Measurements from ENCODE around the gene ACBD4. TPM values are rescaled to one million over a fixed set of nuclear protein-coding genes. Genes with fewer than 3 reads are reported as not detected.

Gene ACBD4
- total RNA-seq, 1 donor from 2014 or later: 4.1 TPM

DNA sequence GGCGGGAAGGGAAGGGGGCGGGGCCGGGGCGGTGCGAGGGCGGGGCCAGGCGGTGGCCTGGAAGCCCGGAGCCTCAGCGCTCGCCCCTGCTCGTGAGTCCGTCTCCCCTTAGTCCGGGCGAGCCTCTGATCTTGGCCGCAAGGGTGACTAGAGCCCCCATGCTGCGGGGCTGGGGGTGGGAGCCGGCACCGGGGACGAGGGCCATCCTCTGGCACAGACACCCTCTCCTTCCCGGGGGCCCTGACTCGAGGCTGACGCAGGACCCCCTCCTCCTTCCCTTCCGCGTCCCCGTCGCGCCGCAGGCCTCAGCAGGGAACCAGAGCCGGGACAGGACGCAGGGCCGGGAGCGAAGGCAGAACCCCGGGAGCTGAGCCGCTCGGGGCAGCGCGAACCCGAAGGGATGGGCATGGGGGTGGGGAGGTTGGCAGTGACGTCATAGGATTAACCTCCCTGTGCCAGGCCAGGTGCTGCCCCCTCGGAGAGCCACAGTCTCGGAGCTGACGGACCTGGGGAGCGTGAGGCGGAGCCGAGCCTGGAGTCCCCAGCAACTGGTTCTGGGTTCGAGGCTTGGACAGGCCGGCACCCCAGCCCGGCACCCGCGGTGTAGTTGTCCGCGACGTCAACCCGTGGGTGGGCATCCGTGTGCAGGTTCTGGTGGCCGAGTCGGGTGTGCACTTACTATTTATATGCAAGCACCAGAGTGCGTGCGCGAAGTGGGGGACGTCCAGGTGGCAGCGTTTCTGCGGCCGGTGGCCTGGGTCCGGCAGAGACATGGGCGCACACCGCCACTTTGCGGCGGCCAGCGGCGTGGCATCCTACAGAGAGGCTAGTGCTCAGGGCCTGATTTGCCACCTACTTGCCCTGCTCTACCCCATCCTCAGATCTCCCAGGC lies 2.7 kb upstream of the ACBD4 start:
- peak; percentile 64 to 88 for DNase-seq (ENCODE audit: low read depth in 2 of 2)

- no peak for DNase-seq (ENCODE audit: low read depth in 2 of 2)
Observed at GRCh38 chr17:45135978-45136791, 698 bp downstream of the ACBD4 start.

GRCh38 chr17:45136846-45137560 lies 1.5 kb downstream of the ACBD4 start:
- no peak for DNase-seq (ENCODE audit: low read depth in 2 of 2)

DNA sequence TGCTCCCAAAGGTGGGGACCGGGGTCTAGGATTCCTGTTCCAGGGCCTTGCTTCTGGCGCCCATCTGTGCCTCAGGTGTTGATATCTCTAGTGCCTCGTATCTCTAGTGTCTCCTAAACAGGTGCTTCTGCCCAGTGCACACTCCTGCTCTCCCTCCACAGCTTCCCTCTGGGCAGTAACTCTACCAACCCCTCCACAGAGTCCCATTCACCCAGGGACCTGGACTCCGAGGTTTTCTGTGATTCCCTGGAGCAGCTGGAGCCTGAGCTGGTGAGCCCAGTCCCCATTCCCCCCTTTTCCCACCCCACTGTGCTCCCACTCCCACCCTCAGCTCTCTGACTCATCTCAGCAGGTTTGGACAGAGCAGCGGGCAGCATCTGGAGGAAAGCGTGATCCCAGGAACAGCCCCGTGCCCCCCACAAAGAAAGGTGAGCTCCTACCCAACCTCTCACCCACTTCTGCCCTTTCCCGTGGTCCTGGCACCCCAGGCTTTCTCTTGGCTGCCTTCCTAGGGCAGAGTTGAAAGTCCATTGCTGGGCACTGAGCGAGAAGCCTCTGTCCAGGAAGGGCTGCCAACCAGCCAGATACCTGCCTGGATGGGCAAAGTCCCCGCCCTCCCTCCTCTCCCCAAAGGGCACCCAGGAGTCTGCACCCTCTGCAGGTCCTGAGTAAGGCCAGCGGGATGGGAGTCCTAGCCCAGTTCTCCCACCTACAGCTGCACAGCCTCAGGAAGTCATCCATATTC lies 2.2 kb downstream of the ACBD4 start:
- DNase-seq (ENCODE audit: low read depth in 2 of 2): no peak

DNA sequence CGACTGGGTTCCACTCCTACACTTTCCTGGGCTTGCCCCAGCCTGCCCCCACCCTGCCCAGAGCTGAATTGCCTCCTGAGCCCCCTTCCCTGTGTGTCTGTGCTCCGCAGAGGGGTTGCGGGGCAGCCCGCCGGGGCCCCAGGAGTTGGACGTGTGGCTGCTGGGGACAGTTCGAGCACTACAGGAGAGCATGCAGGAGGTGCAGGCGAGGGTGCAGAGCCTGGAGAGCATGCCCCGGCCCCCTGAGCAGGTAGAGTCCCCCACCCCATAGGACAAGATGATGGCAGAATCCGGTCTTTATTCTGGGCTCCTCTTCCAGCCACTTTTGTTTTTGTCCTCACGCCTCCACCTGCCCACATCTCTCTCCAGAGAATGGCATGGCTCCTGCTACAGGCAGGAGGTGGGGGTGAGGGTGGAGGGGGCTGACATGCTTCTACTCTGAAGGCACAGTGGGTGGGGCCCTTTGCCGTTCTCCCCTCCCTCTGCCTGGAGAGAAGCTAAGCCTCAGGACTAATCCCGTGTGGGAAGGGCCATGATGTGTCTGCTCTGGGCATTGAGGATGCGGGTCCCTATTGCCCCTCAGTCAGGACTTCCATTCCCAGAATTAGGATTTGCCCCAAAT lies 3.5 kb downstream of the ACBD4 start:
- DNase-seq (ENCODE audit: low read depth in 2 of 2): no peak

GRCh38 chr17:45139533-45139920 lies 4.0 kb downstream of the ACBD4 start:
- DNase-seq (ENCODE audit: low read depth in 2 of 2): no peak

GRCh38 chr17:45143094-45143670 lies 7.7 kb downstream of the ACBD4 start:
- DNase-seq (ENCODE audit: low read depth in 2 of 2): no peak

DNA sequence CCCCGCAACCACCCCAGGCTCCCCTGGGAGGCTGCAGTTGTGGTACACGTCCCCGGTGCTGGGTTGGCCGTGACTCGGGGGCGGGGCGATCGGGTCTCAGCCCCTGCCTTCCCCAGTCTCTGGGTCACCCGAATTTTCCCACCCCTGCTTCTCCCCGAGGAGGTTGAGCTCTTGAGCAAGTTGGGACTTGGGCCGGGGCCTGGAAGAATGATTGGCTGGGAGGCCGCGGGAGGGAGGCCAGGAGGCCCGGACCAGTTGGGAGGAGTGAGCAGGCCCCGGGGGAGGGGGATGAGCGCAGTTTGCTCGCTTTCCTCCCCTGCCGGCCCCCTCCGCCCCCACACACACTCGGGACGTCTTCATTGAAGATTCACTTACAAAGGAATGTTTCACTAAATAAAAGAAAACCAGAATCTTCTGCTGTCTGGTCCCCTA lies 8.3 kb downstream of the ACBD4 start:
- no peak for DNase-seq (ENCODE audit: low read depth in 2 of 2)

DNA sequence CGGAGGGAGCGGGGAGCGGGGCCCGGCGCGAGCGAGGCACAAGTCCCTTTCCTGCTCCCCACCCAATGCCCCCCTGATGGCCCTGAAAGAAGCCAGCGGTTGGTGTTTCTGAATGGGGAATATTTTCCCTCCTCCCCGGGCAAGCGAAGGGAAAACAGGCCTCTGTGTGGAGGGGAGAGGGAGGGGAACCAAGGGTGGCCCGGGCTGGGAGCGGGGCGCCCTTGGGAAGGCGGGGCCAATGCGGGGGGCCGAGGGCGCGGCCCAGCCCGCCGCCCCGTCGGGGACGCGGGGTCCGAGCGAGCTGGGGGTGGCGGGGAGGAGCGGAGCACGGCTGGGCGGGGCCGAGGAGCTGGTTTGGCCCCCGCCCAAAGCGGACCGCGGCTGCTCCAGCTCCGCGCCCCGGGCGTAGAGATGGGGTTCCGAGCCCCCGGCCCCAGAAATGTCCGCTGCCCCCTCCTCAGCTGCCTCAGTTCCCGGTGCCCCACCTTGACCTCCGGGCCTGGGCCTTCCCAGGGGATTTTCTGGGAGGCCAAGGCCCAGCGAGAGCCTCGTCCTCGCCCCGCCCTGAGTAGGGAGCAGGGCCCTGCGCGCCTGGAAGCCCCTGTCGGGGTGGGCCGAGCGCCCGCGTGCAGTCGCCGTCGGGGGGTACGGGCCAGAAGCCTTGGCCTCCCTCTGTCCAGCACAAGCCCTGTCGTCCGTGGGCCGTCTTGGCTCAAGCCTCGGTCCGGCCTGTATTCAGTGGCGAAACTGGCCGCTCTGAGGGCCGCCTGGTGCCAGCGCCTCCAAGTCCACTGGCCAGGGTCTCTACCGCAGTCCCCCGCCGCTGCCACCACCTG lies 8.9 kb downstream of the ACBD4 start:
- no peak for DNase-seq (ENCODE audit: low read depth in 2 of 2)

DNA sequence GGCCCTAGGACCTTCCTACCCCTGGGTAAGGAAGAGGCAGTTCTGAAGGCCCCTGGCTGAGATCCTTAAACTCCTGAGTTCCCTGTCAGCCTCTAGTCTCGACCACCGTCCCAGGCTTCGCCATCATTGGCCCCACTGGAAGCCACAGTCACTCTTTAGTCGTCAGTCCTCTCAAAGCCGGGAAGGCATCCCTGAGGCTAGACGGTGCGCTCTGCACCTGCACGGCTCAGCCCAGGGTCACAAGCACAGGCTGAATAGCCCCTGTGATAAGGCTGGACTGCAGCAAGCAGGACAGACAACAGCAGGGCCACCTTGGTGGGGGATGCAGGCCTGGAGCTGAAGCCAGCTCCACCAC lies 9.5 kb downstream of the ACBD4 start:
- DNase-seq (ENCODE audit: low read depth in 2 of 2): no peak

DNA sequence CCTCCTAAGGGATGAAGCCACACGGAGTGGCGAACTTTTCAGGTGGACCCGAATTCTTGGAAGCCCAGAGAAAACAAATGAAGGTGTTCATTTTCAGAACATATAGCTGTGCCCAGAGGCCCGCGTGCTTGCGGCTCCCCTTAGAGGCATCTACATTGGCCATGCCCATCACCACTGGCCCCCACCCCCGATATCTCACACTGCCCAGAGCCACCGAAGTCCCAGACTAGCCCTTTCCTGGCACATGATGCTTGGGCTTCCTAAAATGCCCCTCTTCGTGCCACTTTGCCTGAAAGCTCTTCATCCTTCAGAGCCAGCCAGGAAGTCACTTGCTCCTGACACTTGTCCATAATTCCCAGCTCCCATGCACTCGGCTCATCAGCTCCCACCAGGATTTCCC lies 10.7 kb downstream of the ACBD4 start:
- no peak for DNase-seq (ENCODE audit: low read depth in 2 of 2)

GRCh38 chr17:45146592-45146889 lies 11.1 kb downstream of the ACBD4 start:
- DNase-seq (ENCODE audit: low read depth in 2 of 2): no peak

GRCh38 chr17:45146890-45147580 lies 11.5 kb downstream of the ACBD4 start:
- DNase-seq (ENCODE audit: low read depth in 2 of 2): peak; percentile 51 to 82

- DNase-seq (ENCODE audit: low read depth in 2 of 2): peak; percentile 85 to 91
Observed at GRCh38 chr17:45147581-45148182, 12.2 kb downstream of the ACBD4 start.

DNA sequence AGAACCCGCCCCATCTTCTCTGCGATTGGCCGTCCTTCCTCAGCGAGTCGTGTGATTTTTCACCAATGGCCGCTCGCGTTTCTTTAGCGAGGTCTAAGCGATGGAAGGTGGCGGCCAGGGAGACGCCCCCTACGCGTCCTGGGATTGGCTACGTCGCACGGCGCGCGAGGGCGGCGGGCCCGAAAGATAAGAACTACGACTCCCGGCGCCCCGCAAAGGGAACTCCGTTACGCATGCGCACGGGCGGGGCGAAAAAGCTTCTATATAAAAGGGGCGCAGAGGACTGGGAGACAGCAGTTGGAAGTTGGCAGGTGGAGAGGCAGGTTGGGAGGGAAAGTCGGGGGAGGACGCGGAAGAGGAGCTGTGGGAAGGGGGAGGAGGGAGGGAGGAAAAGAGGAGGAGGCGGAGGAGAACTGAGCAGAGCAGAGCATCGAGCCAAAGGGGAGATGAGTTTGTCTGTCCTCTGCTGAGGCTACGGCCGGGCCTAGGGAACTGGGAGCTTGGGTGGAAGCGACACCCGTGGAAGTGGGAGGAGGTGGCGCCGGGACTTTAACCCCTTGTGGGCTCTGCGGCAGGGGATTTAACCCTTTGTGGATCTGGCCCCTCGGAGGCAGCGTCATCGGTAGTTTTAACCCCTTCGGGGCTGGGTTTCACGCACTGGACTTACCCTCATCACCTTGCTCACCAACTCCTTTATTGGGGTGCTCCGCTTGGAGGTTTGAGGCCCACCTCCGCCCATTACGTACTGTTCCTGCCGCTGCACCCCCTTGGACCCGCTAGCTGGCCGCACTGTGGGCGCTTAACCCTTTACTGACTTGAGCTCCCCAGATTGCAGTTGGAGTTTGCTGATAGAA lies 12.9 kb downstream of the ACBD4 start, which contains the start of gene HEXIM1:
Gene HEXIM1 (plus strand): TSS at position 293 of the 854 bp plus-strand sequence. CDS start 716 bp downstream, outside the sequence.
- peak; percentile 99 to 100 for DNase-seq (ENCODE audit: low read depth in 2 of 2)

DNA sequence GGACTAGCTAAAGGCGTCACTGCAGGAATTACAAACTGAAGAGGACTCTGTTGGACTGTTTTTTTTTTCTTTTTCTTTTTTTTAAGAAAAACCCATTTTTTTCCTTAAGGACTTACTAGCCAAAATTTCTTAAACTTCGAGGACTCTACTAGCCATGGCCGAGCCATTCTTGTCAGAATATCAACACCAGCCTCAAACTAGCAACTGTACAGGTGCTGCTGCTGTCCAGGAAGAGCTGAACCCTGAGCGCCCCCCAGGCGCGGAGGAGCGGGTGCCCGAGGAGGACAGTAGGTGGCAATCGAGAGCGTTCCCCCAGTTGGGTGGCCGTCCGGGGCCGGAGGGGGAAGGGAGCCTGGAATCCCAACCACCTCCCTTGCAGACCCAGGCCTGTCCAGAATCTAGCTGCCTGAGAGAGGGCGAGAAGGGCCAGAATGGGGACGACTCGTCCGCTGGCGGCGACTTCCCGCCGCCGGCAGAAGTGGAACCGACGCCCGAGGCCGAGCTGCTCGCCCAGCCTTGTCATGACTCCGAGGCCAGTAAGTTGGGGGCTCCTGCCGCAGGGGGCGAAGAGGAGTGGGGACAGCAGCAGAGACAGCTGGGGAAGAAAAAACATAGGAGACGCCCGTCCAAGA lies 13.7 kb downstream of the ACBD4 start:
- DNase-seq (ENCODE audit: low read depth in 2 of 2): peak; percentile 54 to 87
